AG09309 (cell line): ENCODE data around the gene SPTA1.

Experiments used
- DNase-seq: peaks from one replicate; pipeline ENCODE4 v3.0.0-alpha.2; 2010; ENCODE audit warnings: low read depth
- H3K4me3 ChIP-seq: 2 replicates; pipeline ENCODE4 v1.5.1; 2011; ENCODE audit warnings: mild to moderate bottlenecking, low read depth, low read length, moderate library complexity; ENCODE audit not compliant: control insufficient read depth
- TF ChIP-seq, protein P1 (sequence below): IDR thresholded peaks from 2 replicates; pipeline ENCODE4 v1.5.1; 2011; ENCODE audit warnings: mild to moderate bottlenecking, low read depth, low read length, inconsistent platforms; ENCODE audit not compliant: insufficient read depth, control insufficient read depth; ENCODE audit errors: missing control alignments

SPTA1 gene

DNA sequence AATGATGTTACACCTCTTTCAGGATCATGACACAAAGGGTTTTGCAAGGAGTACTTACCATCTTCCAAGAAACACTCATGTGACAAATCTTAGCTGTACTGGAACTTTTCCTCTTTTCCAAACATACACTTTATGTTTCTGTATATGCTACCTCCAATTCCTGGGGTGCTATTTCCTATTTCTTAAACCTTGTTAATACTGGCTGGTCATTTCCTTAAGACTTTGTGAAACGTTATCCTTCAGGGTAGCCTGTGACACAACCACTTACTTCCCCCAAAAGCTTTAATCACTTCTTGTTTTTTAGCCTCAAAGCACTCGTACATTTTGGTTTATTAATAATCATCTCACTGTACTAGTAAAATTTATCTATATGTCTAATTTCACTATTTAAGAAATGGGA is 42.1 kb downstream of the SPTA1 start:
- DNase-seq, result no peak
- TF ChIP-seq, protein P1, sequence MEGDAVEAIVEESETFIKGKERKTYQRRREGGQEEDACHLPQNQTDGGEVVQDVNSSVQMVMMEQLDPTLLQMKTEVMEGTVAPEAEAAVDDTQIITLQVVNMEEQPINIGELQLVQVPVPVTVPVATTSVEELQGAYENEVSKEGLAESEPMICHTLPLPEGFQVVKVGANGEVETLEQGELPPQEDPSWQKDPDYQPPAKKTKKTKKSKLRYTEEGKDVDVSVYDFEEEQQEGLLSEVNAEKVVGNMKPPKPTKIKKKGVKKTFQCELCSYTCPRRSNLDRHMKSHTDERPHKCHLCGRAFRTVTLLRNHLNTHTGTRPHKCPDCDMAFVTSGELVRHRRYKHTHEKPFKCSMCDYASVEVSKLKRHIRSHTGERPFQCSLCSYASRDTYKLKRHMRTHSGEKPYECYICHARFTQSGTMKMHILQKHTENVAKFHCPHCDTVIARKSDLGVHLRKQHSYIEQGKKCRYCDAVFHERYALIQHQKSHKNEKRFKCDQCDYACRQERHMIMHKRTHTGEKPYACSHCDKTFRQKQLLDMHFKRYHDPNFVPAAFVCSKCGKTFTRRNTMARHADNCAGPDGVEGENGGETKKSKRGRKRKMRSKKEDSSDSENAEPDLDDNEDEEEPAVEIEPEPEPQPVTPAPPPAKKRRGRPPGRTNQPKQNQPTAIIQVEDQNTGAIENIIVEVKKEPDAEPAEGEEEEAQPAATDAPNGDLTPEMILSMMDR, result no peak
- no peak overlapping the region for H3K4me3 ChIP-seq

DNA sequence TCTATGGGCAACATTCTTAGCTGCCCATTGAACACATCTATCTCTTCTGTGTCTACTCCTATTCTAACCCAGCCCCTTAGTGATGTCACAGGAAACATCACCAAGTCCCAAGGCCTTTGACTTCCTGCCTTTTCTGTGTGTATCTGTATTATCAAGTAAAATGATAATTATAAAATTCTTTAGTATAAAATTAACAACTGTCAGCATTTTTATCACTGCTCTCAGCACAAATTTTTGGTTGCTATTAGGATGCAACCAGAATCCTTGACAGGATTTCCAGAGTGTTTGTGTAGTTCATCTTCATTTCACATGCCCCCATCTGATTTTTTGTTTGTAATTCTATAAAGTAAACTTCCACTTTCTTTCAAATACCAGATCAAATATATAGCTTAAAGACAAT is 47.6 kb downstream of the SPTA1 start:
- H3K4me3 ChIP-seq, result no peak overlapping the region

DNA sequence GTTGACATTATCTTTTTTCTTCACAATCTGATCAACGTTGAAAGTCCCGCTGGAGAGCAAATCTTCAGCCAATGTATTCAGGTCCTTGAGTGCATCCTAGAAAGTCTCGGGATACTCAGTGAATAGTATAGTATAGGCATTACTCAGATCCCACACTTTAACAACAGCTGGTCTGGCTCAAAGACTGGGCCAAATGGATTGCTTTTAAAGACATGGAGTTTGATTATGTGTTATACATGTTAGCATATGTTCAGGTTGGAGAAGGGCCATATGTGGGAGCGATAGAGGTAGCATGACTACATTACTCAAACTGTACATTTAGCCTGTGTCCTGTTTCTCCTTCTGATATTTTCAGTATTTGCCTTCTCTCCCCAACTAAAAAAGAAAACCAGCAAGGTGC is 48.4 kb downstream of the SPTA1 start:
- no peak overlapping the region for H3K4me3 ChIP-seq
- TF ChIP-seq, protein P1, result no peak
- no peak for DNase-seq

More for the DNA sequence above, 47.6 kb downstream of the SPTA1 start:
- TF ChIP-seq, protein P1, result no peak
- DNase-seq, result no peak

DNA sequence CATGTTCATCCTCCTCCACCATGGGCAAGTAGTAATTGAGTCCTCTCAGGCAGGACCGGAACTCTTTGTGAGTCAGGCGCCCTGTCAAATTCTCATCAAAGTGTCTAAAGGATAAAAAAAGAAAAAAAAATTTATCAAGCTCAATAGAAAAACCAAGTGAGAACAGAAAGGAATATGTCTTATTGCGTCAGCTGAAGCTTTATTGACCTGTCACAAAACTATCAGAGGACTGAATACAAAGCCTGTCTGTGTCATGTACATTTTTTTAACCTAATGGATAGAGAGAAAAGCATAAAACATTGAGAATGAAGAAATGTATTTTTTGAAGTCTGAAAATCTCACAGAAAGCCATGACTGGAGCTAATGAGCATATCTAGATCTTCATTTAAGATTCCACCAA is 72.8 kb downstream of the SPTA1 start:
- no peak overlapping the region for H3K4me3 ChIP-seq
- no peak for DNase-seq
- TF ChIP-seq, protein P1, result no peak

DNA sequence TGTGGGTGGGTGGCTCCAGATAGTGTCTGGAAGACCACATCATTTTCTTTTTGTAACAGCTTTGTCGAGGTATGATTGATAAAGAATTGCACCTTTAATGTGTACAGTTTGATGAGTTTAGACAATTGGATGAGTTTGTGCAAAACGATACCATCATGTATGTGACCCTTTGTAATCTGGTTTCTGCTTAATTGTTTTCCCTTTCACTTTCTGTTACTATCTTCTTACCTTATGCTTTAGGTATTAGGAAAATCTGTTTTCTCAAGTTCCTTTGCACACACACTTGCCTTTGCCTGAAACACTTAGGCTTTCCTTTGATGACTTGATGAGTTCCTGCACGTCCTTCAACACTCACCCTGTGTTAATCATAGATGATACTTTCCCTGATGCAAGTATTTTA is 74.6 kb downstream of the SPTA1 start:
- no peak overlapping the region for H3K4me3 ChIP-seq
- TF ChIP-seq, protein P1, result no peak
- DNase-seq, result no peak

DNA sequence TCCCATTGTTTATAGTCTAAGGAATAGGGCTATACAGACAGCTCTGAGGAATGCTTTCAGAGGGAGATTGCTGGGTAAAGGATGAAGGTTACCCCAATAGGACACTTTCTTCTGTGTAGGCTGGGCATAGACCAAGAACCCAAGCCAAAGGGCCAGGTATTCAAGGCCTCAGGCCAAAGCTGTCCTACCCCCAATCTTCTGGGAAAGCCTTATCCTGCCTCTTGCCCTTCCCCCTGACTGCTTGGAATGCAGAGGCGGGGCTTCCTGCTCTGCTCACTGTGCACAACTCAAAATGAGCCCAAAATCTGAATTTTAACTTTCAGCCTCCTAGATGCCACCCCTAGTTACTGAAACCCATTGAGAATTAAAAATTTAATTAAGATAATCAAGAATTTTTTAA is 79.2 kb downstream of the SPTA1 start:
- TF ChIP-seq, protein P1, result no peak
- no peak overlapping the region for H3K4me3 ChIP-seq
- no peak for DNase-seq

DNA sequence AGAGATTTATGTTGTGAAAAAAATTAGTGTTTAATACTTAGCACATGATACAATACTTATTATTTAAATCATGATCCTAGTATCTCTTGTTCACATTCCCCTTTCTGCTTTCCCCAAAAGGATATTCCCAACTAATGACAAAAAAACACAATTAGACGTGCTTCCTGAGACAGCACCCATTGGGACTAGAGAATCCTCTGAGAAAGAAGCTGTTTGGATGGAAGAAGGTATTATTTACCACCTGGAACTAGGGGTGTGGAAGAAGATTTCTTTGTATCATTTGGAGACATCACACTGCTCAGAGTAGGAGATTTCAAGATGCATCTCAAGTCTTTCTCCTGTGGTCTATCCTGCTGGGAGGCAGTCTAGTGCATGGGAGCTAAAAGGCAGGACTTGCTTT is 81.5 kb downstream of the SPTA1 start, which contains the start of gene OR10Z1:
OR10Z1 (plus strand) TSS at position 301 of the 400 bp plus-strand sequence. CDS start 1,171 bp downstream, outside the sequence.
- H3K4me3 ChIP-seq, result no peak within 1 kb of the TSS
- TF ChIP-seq, protein P1, result no peak
- DNase-seq, result no peak
